ENCODE data around the gene GALR3.

Gene GALR3

GRCh38 chr22:37803639-37804351, 19.4 kb upstream of the GALR3 start:
- no peak for DNase-seq

- no peak for DNase-seq
Measured at GRCh38 chr22:37804352-37804880, 18.8 kb upstream of the GALR3 start.

GRCh38 chr22:37804881-37805809, 18.0 kb upstream of the GALR3 start:
- no peak for DNase-seq

GRCh38 chr22:37805810-37806277, 17.3 kb upstream of the GALR3 start:
- no peak for DNase-seq

GRCh38 chr22:37806409-37807333, 16.5 kb upstream of the GALR3 start:
- DNase-seq: no peak

- DNase-seq: no peak
Measured at GRCh38 chr22:37807410-37808293, 15.5 kb upstream of the GALR3 start, which contains the start of gene GCAT. Gene GCAT (plus strand): TSS chr22:37807934. CDS start chr22:37807968, 34 bp downstream.

- no peak for DNase-seq
Measured at GRCh38 chr22:37808294-37808657, 14.9 kb upstream of the GALR3 start.

GRCh38 chr22:37809672-37810333, 13.4 kb upstream of the GALR3 start:
- no peak for DNase-seq

- DNase-seq: no peak
Measured at GRCh38 chr22:37811867-37812266, 11.3 kb upstream of the GALR3 start.

GRCh38 chr22:37812869-37813678, 10.1 kb upstream of the GALR3 start:
- DNase-seq: no peak

- DNase-seq: no peak
Measured at GRCh38 chr22:37815593-37815992, 7.6 kb upstream of the GALR3 start.

GRCh38 chr22:37816543-37817180, 6.5 kb upstream of the GALR3 start:
- no peak for DNase-seq

- DNase-seq: no peak
Measured at GRCh38 chr22:37817705-37818408, 5.3 kb upstream of the GALR3 start.

- no peak for DNase-seq
Measured at GRCh38 chr22:37818409-37819104, 4.6 kb upstream of the GALR3 start.

- DNase-seq: no peak
Measured at GRCh38 chr22:37819105-37819433, 4.1 kb upstream of the GALR3 start.

- no peak for DNase-seq
Measured at GRCh38 chr22:37820350-37820749, 2.8 kb upstream of the GALR3 start.

- no peak for DNase-seq
Measured at GRCh38 chr22:37822079-37822833, 926 bp upstream of the GALR3 start.
